Keratinocyte (primary cell): ENCODE results near the gene RARA. TPM values are rescaled to one million over a fixed set of nuclear protein-coding genes. Genes with fewer than 3 reads are reported as not detected.

Experiments used
- DNase-seq: peaks from one replicate; pipeline ENCODE4 v3.0.0-alpha.2; 2011; ENCODE audit warnings: low read depth, missing footprints, low spot score
- FAIRE-seq: peaks from 2 replicates; lab custom pipeline; 2011; peaks lifted over from hg19 to GRCh38; lab: Jason Lieb, UNC
- H2AFZ ChIP-seq: 2 replicates; pipeline ENCODE4 v1.6.0; 2012; ENCODE audit warnings: low read length, control low read depth, inconsistent platforms; ENCODE audit not compliant: control insufficient read depth
- H3K27ac ChIP-seq: 2 replicates; pipeline ENCODE4 v1.5.1; 2011; ENCODE audit warnings: low read length; ENCODE audit not compliant: control insufficient read depth, insufficient read depth
- H3K27me3 ChIP-seq: 3 replicates; pipeline ENCODE4 v1.6.0; 2011; ENCODE audit warnings: low read length; ENCODE audit not compliant: control insufficient read depth, insufficient read depth; ENCODE audit errors: extremely low read depth
- H3K36me3 ChIP-seq, 2 experiments: 2 replicates in 1 of 2; 3 replicates in 1 of 2; pipeline ENCODE4 v1.5.1; 2011; ENCODE audit warnings: low read length in 2 of 2, mild to moderate bottlenecking in 1 of 2; ENCODE audit not compliant: control insufficient read depth in 2 of 2, insufficient read depth in 2 of 2; ENCODE audit errors: extremely low read depth in 1 of 2
- H3K4me1 ChIP-seq: 3 replicates; pipeline ENCODE4 v1.5.1; 2011; ENCODE audit warnings: low read length; ENCODE audit not compliant: control insufficient read depth, insufficient read depth; ENCODE audit errors: extremely low read depth
- H3K4me2 ChIP-seq: 3 replicates; pipeline ENCODE4 v1.6.0; 2011; ENCODE audit warnings: low read depth, low read length; ENCODE audit not compliant: control insufficient read depth, insufficient read depth; ENCODE audit errors: extremely low read depth
- H3K4me3 ChIP-seq, 3 experiments: fragments of 200-600 bp in 1 of 3; sonication (generic) in 1 of 3; 2 replicates in 2 of 3; 3 replicates in 1 of 3; pipeline ENCODE4 v1.5.1; 2011 to 2016; ENCODE audit warnings: low read length in 3 of 3, mild to moderate bottlenecking in 3 of 3, control low read depth in 2 of 3, inconsistent platforms in 1 of 3, low read depth in 1 of 3, mixed read lengths in 1 of 3, mixed run types in 1 of 3, moderate library complexity in 1 of 3; ENCODE audit not compliant: control insufficient read depth in 2 of 3, insufficient read depth in 2 of 3; ENCODE audit errors: extremely low read depth in 1 of 3
- H3K79me2 ChIP-seq: 2 replicates; pipeline ENCODE4 v1.6.0; 2012; ENCODE audit warnings: low read length; ENCODE audit not compliant: control insufficient read depth, insufficient read depth
- H3K9ac ChIP-seq: 3 replicates; pipeline ENCODE4 v1.6.0; 2011; ENCODE audit warnings: low read length; ENCODE audit not compliant: control insufficient read depth, insufficient read depth; ENCODE audit errors: extremely low read depth
- H3K9me1 ChIP-seq: 3 replicates; pipeline ENCODE4 v1.6.0; 2011; ENCODE audit warnings: low read length; ENCODE audit not compliant: control insufficient read depth, insufficient read depth; ENCODE audit errors: extremely low read depth
- H3K9me3 ChIP-seq: 2 replicates; pipeline ENCODE4 v1.5.1; 2012; ENCODE audit warnings: low read depth, low read length; ENCODE audit not compliant: control insufficient read depth
- H4K20me1 ChIP-seq: 3 replicates; pipeline ENCODE4 v1.6.0; 2011; ENCODE audit warnings: low read length; ENCODE audit not compliant: control insufficient read depth, insufficient read depth; ENCODE audit errors: extremely low read depth
- EZH2 ChIP-seq: IDR thresholded peaks from one replicate; pipeline ENCODE4 v1.6.1; 2012; ENCODE audit warnings: inconsistent platforms, mild to moderate bottlenecking, low read length, moderate library complexity
- dilution Hi-C: fragments of 300-500 bp; cut with MboI; formaldehyde crosslinking; loops from one replicate; pipeline ENCODE4 v1.7.0; 2020; ENCODE audit warnings: low sequenced_read_pairs; ENCODE audit not compliant: extremely low pct_ligation_motif_present
- polyA plus RNA-seq, 5 experiments: library from polyadenylated mRNA; depleted of rRNA in 3 of 5; stranded (reverse) in 3 of 5; stranded (forward) in 1 of 5; unstranded in 1 of 5; fragments of >200 nt; gene quantifications; 1 replicate in 1 of 5; 2 replicates in 3 of 5; 3 replicates in 1 of 5; pipeline versions ENCODE4 v1.2.1 to v1.2.3, GENCODE V29; 2011 to 2012; ENCODE audit warnings: missing spikeins in 2 of 5, low read depth in 1 of 5, low replicate concordance in 1 of 5
- TF ChIP-seq, protein P1 (sequence below), 3 experiments: IDR thresholded peaks in 1 of 3; conservative IDR thresholded peaks in 1 of 3; optimal IDR thresholded peaks in 1 of 3; 2 replicates in 2 of 3; 3 replicates in 1 of 3; pipeline versions ENCODE3 to v1.5.1; 2011; ENCODE audit warnings: low read length in 3 of 3, mild to moderate bottlenecking in 3 of 3, moderate library complexity in 2 of 3, control low read depth in 1 of 3, inconsistent platforms in 1 of 3; ENCODE audit not compliant: insufficient read depth in 2 of 3; ENCODE audit errors: extremely low read depth in 1 of 3

The RARA gene
- polyA plus RNA-seq, 1 donor (not counting 4 experiments of a cell fraction or from before 2014, with no cell fraction given), result 3.8 TPM

DNA sequence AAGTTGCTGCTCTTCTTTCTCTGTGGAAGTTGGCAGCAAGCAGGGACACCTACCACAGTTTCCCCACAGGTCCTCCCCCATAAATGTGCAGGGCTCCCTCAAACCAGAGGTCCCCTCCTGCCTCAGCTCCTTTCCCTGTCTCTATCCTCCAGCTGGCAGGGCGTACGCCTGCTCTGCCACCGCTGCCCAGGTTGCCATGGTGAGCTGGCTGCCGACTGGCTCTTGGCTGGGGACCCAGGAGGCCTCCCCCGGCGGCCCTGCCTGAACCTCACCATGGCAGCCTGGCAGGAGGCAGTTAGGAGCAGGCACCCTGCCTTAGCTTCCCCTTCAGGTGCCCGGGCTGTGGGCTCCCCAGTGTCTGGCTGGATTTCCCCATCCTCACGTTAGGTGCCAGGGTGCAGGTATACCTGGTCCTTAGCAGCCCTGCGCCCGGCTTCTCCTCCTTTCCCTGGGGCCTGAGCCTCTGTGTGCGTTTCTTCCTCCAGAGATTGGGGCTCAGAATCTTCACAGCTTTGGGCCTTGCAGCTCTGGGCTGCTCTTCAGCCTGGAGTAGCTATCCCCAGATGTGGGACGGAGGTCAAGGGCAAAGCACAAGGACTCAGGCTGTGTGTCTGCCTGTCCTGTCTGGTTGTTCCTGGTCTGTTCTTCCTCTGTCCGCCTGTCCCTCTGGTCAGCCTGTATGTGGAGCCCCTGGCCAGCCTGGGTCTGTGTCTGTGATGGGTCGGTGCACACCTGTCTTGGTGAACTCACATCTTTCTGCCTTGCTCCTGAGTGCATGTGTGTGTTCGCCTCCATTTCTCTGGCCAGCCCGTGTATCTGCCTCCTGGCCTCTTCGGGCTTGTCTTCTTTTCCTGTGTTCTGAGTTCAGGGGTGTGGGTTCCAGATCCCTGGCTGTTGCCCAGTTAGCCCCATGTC, 39.8 kb downstream of the RARA start:
- H3K4me1 ChIP-seq, result peaks cover 63% of the 10 kb centered on the region
- peaks cover 30% of the 10 kb centered on the region for H3K79me2 ChIP-seq
- TF ChIP-seq EZH2, result no peak
- TF ChIP-seq, protein P1, sequence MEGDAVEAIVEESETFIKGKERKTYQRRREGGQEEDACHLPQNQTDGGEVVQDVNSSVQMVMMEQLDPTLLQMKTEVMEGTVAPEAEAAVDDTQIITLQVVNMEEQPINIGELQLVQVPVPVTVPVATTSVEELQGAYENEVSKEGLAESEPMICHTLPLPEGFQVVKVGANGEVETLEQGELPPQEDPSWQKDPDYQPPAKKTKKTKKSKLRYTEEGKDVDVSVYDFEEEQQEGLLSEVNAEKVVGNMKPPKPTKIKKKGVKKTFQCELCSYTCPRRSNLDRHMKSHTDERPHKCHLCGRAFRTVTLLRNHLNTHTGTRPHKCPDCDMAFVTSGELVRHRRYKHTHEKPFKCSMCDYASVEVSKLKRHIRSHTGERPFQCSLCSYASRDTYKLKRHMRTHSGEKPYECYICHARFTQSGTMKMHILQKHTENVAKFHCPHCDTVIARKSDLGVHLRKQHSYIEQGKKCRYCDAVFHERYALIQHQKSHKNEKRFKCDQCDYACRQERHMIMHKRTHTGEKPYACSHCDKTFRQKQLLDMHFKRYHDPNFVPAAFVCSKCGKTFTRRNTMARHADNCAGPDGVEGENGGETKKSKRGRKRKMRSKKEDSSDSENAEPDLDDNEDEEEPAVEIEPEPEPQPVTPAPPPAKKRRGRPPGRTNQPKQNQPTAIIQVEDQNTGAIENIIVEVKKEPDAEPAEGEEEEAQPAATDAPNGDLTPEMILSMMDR (optimal IDR thresholded peaks at IDR 0.05 in 1 of 3, IDR thresholded peaks at IDR 0.05 in 1 of 3, conservative IDR thresholded peaks at IDR 0.05 in 1 of 3; ENCODE audit: extremely low read depth in 1 of 3, insufficient read depth in 2 of 3, low read length in 3 of 3), result no peak
- no peaks in the 10 kb centered on the region for H3K9me3 ChIP-seq
- peaks cover 2% of the 10 kb centered on the region for H3K9me1 ChIP-seq
- no peak for DNase-seq
- H3K9ac ChIP-seq, result peak overlapping the region; percentile 70
- H3K27me3 ChIP-seq, result no peaks in the 10 kb centered on the region
- H3K4me3 ChIP-seq, result peak overlapping the region in 2 of 3 experiments; percentile 38 to 43
- H2AFZ ChIP-seq, result peak overlapping the region; percentile 3
- peak; percentile 68 for FAIRE-seq
- H3K4me2 ChIP-seq, result peak overlapping the region; percentile 91
- peaks cover 8 to 18% of the 10 kb centered on the region in 2 experiments for H3K36me3 ChIP-seq
- no peaks in the 10 kb centered on the region for H4K20me1 ChIP-seq
- peak overlapping the region; percentile 90 for H3K27ac ChIP-seq
- dilution Hi-C loops, result no loop called here

DNA sequence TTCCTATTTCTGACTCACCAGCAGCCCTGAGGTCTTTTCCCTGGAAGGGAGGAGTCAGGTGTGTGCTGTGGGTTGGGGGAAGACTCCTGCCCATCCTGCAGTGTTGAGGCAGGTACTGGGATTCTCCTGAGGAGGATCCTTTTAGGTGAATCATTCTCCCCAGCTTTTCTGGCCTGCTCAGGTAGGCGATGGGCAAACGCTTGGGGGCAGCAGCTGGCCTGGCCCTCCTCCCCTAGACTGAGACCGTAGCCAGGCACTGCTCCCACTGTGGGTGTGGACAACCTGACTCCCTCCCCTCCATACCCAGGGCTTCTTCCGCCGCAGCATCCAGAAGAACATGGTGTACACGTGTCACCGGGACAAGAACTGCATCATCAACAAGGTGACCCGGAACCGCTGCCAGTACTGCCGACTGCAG, 40.5 kb downstream of the RARA start:
- H3K4me1 ChIP-seq, result peaks cover 56% of the 10 kb centered on the region
- dilution Hi-C loops, result no loop called here

More for the DNA sequence above, 40.5 kb downstream of the RARA start:
- no peaks in the 10 kb centered on the region for H3K9me3 ChIP-seq
- peak overlapping the region in 2 of 3 experiments; percentile 39 to 57 for H3K4me3 ChIP-seq
- H3K27me3 ChIP-seq, result no peaks in the 10 kb centered on the region
- no peaks in the 10 kb centered on the region for H4K20me1 ChIP-seq
- H2AFZ ChIP-seq, result no peak overlapping the region
- H3K4me2 ChIP-seq, result peak overlapping the region; percentile 91
- peaks cover 25% of the 10 kb centered on the region for H3K79me2 ChIP-seq
- peak; percentile 99 for DNase-seq
- peak overlapping the region; percentile 74 for H3K9ac ChIP-seq
- peaks cover 9 to 18% of the 10 kb centered on the region in 2 experiments for H3K36me3 ChIP-seq
- TF ChIP-seq, protein P1 (optimal IDR thresholded peaks at IDR 0.05 in 1 of 3, IDR thresholded peaks at IDR 0.05 in 1 of 3, conservative IDR thresholded peaks at IDR 0.05 in 1 of 3; ENCODE audit: extremely low read depth in 1 of 3, insufficient read depth in 2 of 3, low read length in 3 of 3), result peak; percentile 51 to 74 (median 52)
- no peak for TF ChIP-seq EZH2
- FAIRE-seq, result peak; percentile 99
- H3K27ac ChIP-seq, result peak overlapping the region; percentile 90
- peaks cover 2% of the 10 kb centered on the region for H3K9me1 ChIP-seq
